Middle frontal gyrus (tissue), 1 donor: ENCODE data around the gene RPP21.

Experiments used
- DNase-seq: peaks from one replicate; pipeline ENCODE4 v3.0.0-alpha.2; 2015; ENCODE audit warnings: low spot score; ENCODE audit errors: extremely low spot score

RPP21 gene

GRCh38 chr6:30378290-30378937 is 33.5 kb downstream of the RPP21 start:
- DNase-seq = no peak

- no peak for DNase-seq
Observed at GRCh38 chr6:30380464-30380863, 35.5 kb downstream of the RPP21 start.

- DNase-seq = no peak
Observed at GRCh38 chr6:30386166-30386565, 41.2 kb downstream of the RPP21 start.

GRCh38 chr6:30391240-30391639 is 46.3 kb downstream of the RPP21 start:
- DNase-seq = no peak

GRCh38 chr6:30394139-30394538 is 49.2 kb downstream of the RPP21 start:
- DNase-seq = no peak
